8988T (cell line): Measurements from ENCODE around the gene NAALADL1.
"Not testable (repeated sequence)": the region's sequence is repeated elsewhere in the genome, so short reads cannot be mapped to it uniquely, and the experiment has no call there.

Experiments used
- DNase-seq: peaks from one replicate; pipeline ENCODE4 v3.0.0; 2011

NAALADL1 gene

DNA sequence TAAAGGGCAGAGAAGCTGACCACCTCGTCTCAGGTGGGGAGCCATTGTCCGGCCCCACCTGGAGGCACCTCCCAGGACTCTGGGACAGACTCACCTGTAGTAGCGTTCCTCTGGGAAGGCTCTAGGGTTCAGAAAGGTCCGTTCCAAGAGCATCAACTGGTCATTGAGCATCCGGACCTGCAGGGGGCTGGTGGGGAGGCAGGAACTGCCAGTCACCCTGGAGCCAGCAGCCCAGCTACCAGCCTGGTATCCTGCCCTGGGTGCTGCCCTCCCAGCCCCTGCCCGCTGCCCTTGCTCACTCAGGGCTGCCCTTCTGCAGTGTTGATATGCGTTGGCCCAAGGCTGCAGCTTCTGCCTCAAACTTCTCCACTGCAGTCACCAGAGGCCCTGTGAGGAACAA is 12.6 kb downstream of the NAALADL1 start:
- DNase-seq: peak; percentile 69

DNA sequence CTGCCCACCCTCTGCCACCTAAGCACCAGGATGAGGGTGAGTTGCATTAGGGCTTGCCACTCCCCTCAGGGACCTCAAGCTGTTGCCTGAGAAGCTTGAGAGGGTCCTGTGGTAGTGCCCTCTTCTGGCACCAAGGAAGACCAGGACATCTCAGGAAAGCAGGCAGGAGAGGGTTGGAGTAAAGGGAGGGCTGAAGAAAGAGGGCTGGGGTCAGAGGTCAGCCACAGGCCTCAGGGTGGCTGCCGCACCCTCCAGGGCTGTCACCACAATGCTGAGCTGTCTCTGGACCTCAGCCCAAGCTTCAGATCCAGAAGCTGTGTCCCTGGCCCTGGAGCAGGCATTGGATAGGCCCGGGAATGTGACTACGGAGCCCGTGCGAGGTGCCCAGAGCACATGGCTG is 13.3 kb downstream of the NAALADL1 start:
- peak; percentile 59 for DNase-seq

DNA sequence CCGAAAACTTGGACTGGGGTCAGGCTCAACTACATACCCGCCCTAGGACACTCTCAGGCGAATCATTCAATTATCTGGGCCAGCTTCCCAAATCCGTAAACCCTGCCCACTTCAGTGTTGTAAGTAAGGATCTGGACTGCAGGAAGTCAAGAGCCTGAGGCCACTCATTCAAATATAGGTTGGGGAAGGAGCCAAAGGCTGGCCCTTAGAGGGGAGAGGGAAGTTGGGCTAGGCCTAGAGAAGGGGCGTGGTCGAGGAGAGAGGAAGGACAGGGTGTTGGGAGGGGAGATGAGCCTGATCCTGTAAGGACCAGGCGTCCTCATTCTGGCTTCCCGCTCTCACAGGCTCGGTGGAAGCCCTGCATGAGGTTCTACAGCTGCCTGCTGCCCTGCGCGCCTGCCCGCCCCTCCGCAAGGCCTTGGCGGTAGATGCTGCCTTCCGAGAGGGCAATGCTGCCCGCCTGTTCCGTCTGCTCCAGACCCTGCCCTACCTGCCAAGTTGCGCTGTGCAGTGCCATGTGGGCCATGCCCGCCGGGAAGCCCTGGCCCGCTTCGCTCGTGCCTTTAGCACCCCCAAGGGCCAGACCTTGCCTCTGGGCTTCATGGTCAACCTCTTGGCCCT is 14.4 kb downstream of the NAALADL1 start:
- no peak for DNase-seq

DNA sequence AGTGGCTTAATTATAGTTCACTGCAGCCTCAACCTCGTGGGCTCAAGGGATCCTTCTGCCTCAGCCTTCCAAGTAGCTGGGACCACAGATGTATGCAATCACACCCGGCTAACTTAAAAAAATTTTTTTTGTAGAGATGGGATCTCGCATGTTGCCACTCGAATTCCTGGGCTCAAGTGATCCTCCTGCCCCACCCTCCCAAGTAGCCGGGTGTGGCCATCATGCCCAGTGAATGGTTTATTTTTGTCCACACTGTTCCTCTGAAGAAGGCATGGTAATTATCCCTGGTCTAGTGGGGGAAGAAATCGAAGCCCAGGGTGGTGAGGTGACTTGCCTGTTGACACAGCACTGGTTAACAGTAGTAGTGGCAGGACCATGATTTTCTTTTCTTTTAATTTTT is 15.5 kb downstream of the NAALADL1 start:
- no peak for DNase-seq

DNA sequence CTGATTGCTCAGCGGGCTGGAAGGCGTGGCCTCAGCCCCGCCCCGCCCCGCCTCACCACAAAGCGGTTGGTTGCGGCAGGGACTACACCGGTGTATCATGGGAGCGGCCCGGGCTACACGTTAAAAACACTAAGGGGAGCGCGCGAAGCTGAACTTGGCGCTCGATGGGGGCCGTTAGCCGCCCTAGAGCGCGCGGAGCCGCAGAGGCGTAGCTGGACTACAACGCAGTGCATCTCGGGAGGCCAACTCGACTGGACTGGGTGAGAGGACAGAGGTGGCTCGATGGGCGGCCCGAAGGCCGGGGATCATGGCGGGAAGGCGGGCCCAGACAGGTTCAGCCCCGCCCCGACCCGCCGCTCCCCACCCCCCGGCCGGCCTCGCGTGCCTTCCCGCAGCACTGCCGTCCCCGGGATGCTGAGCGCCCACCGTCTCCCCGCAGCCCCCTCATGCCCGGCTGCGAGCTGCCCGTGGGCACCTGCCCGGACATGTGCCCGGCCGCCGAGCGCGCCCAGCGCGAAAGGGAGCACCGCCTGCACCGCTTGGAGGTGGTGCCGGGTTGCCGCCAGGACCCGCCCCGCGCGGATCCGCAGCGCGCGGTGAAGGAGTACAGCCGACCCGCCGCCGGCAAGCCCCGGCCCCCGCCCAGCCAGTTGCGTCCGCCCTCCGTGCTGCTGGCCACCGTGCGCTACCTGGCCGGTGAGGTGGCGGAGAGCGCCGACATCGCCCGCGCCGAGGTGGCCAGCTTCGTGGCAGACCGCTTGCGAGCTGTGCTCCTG is 17.3 kb downstream of the NAALADL1 start, which contains the start of gene SAC3D1:
TSS of gene SAC3D1 (plus strand) at position 364 of the 776 bp plus-strand sequence. CDS start at position 447, 83 bp downstream.
- peak; percentile 97 for DNase-seq

DNA sequence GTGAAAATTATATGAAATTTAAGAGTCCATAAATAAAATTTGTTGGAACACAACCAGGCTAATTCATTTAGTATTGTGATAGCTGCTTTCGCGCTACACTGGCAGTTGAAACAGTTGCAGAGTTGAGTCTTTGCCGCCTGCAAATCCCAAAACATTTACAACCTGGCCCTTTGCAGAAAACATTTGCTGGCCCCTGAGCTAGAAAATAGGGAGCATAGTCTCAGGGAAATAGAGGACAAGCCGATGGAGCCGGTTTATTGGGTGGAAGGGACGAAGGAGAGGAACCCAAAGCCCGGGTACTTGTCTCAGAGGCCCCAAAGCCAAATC is 17.9 kb downstream of the NAALADL1 start:
- no peak for DNase-seq

DNA sequence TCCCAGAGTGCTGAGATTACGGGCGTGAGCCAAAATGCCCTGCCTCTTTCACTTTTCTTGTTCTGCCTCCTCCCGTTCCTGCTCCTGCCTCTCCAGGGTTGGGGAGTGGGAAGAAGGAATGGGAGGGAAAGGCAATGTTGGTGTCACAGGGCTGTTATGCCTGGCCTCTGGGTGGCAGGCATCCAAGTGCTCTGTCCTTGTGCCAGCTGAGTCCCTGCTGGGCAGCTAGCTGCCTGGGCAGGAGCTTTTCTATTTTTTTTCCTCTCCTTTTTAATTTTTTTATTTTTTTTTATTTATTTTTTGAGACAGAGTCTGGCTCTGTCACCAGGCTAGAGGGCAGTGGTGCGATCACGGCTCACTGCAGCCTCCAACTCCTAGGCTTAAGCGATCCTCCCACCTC is 21.4 kb downstream of the NAALADL1 start:
- DNase-seq: no peak

DNA sequence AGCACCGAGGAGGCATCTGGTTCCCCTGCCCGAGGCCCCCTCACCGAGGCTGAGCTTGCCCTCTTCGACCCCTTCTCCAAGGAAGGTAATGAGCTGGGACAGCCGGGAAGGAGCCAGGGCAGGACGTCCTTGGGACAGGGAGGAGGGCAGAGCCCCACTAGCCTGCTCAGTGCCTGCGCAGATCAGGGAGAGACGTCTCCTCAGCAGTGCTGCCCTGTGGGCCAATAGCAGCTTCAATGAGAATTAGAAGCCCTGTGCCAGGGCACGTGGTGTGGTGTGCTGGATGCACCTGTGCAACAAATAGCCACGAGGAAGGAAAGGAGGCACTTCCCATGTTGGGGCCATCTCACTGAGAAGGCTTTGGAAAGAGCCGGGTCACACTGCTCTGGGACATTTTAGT is 22.8 kb downstream of the NAALADL1 start:
- no peak for DNase-seq

DNA sequence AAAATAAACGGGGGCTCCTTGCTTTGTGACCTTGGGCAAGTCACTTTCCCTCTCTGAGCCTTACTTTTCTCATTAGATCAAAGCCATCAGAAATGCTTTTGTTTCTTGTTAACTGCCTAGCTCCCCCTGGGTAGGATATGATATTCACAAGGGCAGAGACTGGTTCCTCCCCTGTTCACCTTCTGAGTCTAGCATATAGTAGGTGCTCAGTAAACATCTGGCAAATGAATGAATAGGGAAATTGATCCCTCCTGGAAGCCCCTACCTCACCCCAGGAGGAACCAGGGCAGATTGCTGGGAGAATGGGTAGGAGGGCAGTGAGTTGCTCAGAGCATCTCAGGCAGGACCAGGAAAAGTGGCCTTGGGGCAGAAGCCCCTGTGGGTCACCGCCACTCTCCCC is 23.9 kb downstream of the NAALADL1 start:
- DNase-seq: no peak

DNA sequence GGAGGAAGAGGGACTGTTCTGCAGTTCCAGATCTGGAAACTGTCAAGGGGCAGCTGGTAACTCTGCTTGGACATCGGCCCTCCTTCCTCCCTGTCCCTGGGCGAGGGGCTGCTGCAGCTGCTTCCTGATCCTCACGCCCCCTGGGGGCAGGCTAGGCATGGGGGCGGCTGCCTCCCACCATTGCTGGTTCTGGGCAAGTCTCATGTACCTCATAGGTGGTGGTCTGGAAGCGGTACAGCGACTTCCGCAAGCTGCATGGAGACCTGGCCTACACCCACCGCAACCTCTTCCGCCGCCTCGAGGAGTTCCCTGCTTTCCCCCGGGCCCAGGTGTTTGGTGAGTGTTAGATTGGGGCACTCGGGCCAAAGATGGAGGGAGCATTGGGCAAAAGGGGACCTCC is 26.1 kb downstream of the NAALADL1 start:
- DNase-seq: no peak

DNA sequence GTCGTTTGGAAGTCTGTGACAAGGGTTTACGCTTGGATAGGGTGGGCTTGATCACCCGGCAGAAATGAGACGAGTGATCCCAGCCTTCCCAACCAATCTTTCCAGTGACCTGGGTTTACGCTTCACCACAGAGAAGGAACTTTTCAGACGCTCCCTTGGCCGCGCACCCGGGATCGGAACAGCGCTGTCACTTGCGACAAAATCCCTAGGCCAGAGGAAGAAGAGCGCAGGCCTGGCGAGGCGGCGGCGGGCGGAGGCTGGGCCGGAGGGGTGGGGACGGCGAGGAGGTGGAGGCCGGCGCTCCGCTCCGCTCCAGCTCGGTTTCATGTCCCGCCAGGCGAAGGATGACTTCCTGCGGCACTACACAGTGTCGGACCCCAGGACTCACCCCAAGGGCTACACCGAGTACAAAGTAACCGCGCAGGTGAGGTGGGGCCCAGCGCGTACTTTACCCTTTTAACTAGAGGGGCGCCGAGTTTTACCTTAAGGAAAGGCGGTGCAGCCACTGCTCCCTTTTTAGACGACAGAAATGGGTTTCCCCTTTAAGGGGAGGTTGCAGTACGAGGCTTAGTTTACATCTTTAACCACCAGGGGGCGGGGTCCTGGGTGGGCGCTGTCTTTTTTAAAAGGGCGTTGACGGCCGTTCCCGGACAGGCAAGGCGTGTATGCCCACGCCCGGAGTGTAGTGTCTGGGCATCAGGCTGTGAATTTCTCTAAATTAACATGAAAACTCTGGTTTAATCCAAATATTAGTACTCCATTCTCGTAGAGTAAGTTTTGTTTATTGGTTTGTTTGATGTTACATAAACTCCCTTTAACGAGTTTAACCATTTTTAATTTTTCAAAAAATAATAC is 30.9 kb downstream of the NAALADL1 start, which contains the start of gene SNX15:
TSS of gene SNX15 (plus strand) at position 227 of the 855 bp plus-strand sequence. CDS start at position 326, 99 bp downstream.
- peak; percentile 83 for DNase-seq

DNA sequence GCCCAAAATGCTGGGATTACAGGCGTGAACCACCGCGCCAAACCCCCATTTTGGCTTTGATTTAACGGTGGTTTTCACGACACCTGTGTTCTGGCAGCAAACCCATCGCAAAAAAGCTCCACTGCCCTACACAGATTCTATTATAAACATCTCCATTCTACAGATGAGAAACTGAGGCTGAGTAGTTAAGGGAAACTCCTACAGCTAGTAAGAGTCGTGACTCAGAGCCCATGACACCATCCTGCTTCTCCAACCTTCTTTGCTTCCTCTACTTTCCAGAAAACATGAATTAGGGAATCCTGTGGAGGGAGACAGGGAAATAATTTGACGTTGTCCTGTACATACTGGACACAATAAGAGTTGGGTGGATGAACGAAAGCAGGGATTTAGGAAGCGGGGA is 31.5 kb downstream of the NAALADL1 start:
- no peak for DNase-seq

DNA sequence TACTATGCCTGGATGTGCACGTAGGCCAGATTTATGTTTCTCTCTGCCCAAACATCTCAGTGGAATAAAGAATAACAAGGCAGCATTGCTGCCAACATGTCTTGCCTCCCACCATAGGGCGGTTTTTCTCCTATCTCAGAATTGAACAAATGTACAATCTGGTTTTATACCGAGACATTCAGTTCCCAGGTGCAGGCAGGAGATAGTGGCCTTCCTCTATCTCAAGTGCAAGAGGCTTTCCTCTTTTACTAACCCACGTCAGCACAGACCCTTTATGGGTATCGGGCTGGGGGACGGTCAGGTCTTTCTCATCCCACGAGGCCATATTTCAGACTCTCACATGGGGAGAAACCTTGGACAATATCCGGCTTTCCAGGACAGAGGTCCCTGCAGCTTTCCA is 34.9 kb downstream of the NAALADL1 start:
- not testable (repeated sequence) for DNase-seq

DNA sequence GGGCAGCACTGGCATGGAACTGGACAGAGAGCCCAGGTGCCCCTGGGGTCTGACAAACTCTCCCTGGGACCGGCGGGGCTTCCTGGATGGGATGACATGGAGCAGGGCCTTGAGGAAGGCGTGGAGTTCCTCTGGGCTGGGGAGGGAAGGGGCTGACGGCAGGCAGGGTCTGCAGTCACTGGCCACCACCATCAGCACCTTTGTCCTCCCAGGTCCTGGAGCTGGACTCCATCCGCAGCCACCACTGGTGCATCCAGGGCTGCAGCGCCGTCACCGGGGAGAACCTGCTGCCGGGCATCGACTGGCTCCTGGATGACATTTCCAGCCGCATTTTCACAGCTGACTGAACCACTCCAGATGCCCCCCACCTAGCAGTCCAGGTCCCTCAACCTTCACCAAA is 36.8 kb downstream of the NAALADL1 start:
- DNase-seq: no peak

DNA sequence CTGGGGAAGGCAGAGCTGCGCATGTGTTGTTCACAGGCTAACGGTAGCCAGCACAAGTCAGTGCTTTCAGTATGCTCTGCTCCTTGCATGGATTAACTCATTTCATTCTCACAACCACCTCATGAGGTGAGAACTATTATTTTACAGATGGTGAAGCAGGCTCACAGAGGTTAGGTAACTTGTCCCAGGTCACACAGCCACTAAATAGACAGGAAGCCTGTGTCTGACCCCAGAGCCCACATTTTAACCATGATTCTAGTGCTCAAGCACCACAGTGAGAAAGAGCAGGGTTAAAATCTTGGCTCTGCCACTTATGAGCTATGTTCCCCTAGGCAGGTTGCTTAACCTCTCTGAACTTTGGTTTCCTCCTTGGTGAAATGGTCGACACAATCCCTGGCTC is 37.4 kb downstream of the NAALADL1 start:
- no peak for DNase-seq

DNA sequence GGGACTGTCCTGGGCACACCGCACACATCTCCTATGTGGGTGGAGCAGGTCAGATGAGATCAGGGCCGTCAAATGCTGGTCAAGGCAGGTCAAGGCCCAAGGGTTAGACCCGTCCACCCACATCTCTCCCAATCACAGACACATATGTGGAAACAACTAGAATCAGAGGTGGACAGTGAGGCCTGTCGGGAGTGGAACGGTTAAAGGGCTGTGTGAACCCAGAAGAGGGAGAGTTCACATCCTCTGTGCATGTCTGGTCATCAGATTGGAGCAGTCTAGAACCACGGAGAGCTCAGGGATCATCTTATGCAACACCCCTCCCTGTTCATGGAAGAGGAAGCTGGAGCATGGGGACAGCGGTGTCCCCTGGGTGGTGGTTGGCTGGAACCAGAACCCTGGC is 38.5 kb downstream of the NAALADL1 start:
- DNase-seq: no peak

DNA sequence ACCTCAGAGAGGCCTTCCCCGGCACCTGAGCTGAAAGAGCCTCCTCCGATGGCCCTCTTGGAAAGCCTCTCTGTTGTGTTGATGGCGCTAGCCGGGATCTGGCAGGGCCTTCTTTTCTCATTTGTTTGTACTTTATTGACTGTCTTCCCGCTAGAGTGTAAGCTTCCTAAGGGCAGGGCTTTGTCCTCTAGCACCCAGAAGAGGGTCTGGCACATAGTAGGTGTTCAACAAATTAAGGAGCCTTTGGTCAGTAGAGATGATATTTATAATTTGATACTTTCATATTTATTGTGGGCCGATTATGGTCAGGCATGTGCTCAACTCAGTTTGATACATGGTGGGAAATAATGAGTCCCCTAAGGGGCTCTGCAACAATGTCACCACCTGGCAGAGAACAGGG is 40.4 kb downstream of the NAALADL1 start:
- no peak for DNase-seq

DNA sequence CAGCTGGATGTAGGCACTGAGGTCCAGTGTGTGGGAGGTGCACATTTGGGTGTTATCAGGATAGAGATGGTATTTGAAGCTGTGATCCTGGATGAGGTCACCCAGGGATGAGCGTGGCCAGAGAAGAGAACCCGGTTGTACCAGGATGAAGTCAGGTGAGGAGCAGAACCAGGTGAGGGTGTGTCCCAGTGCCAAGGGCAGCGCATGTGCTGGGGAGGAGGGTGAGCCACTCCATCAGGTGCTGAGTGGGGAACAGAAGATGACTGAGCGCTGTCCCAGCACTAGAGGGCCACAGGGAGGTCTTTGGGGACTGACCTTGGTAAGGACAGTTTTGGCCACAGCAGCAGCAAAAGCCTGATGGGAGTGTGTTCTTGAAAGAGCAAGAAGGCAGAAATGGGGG is 41.6 kb downstream of the NAALADL1 start:
- DNase-seq: no peak

DNA sequence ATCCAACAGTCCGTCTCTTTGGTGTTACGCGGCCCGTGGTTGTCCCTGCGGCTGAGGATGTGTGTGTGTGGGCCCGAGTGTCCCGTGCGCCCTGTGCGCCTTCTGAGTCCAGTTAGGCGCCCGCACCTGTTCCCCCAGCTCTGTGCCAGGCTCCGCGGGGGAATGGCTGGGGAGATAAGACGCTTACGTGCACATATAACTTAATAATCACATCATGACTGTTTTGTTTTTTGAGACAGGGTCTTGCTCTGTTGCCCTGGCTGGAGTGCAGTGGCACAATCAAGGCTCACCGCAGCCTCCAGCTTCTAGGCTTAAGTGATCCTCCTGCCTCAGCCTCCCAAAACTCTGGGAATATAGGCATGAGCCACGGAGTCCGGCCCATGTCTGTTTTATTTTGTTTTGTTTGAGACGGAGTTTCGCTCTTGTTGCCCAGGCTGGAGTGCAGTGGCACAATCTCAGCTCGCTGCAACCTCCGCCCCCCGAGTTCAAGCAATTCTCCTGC is 43.6 kb downstream of the NAALADL1 start:
- DNase-seq: no peak

DNA sequence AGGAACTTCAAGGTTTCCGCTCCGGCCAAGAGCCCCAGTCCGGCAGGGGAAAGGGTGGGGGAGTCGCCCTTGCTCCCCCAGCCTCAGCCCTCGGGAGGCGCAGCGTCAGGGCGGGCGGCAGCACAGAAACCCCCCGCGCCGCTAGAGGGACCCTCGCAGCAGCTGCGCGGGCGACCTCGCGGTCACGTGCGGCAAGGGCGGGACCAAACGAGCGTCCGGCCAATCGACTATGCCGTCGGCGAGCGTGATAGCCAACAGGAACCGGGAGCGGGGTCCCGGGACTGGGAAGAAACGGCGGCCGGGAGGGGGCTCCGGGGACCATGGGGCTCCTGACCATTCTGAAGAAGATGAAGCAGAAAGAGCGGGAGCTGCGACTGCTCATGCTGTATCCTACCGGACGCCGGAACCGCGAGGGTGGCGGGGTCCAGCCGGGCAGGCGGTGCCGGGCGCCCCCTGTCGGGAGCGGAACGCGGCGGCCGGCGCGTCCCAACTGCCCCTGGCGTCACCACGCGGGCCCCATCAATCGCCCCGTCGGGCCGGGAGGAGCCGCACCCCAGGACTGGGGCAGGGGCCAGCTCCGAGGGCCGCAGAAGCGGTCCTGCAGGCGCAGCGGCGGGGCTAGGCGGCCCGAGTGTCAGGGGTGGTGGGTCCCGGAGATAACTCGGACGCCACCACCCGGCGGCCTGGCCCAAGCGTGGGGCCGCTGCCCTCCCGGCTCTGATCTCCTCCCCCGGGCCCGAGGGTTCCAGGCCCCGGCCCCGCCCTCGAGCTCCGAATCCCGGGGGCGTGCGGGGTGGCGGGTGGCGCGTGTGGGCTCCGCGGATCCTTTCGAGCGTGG is 44.2 kb downstream of the NAALADL1 start, which contains the start of gene ARL2:
TSS of gene ARL2 (plus strand) at position 273 of the 838 bp plus-strand sequence. CDS start at position 321, 48 bp downstream.
- DNase-seq: peak; percentile 95

DNA sequence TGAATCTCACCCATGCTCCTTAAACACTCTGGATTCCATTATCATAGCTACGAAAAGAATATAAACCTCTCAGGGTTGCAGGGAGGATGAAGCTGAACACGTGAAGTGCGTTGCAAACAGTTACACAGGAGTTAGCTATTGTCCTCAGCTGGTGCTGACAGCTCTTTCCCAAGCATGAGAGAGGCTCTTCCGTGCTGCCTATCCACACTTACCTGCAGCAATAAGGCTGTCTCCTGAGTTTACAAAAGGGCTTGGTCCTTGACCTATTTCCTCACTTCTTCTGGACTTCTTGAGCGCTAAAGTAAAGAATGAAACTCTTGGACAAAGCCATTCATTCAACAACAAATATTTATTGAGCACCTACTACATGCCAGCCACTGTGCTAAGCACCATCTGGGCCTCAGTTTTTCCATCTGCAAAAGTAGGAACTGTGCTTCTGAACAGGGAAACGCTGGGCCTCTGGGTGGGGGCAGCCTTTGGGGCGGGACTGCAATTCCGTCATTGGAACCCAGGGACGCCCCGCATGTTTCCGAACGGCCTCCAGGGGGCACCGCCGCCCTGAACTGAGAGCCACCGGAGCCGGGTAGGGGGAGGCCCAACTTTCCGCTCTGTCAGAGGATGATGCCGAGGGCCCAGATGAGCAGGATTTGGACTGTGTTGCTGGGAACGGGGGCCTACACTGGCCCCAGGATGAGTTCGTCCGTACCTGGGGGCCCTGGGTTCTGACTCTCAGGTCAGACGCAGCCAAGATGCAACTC is 45.0 kb downstream of the NAALADL1 start:
- peak; percentile 93 for DNase-seq

DNA sequence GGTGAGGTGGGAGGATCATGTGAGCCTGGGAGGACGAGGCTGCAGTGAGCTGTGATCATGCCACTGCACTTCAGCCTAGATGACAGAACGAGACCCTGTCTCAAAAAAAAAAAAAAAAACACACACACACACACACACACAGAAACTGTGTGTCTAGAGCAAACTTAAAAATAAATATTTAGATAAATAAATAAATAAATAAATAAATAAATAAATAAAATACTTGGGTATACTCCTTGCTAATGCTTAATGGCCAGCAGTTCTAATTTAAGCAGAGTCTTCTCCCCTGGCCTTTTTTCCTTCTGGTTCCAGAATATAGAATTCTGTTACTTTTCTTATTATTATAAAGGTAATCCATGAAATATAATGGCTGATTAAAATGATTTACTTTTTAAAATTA is 49.5 kb downstream of the NAALADL1 start:
- no peak for DNase-seq
